Measurements from ENCODE around the gene PAPPA.

Gene PAPPA

DNA sequence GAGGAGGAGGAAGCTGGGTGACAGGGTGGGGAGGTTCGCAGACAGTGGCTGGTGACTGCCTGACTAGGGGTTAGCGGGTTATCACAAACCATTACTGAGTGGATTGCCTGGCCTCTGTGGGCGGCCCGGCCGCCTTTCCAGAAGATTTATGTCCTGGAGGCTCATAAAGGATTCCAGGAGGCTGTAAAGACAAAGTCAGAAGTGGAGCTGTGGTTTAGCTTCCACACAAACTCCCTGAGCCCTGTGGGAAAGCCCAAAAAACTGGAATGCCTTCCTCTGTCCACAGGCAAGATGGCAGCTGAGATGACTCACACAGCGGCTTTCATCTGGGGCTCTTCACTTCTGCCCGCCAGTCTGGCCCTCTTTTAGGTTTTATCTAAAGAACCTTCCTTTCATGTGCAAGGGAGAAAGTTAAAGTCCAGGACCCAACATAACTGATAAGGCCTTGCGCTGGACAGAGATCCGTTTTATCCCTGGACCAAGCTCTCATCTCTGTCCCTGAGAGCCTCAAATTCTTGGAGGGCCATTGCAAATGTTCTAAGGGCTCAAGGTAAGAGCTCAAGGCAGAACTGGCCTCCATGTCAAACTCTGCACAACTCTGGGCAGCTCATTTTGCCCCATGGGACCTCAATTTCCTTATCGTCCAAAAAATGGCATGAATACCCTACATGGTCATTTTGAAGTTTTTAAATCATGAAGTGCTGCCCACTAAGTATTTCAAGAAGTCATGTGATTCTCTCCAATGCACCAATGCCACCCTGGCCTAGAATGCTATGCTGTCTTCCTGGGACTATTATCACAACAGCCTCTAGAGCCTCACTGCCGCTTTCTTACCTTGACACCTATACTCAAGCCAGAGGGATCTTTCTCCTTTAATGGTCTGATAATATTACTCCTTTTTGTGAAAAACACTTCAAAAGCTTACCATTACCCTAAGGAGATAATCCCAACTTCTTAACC is 284.1 kb downstream of the PAPPA start:
- 0 out of 2 replicates have a peak, but pooled peaks have one; percentile 30 for TF ChIP-seq EGR2 (tag by site-specific recombination; IDR thresholded peaks at IDR 0.05; ENCODE audit: low read depth)
- no peak for TF ChIP-seq ZNF629 (tag by site-specific recombination; IDR thresholded peaks at IDR 0.05)
- ChIA-PET POLR2A (no interaction called here), CTCF (interaction anchor here (0.6 to 1.2 kb wide), 3 partner anchors 16 to 839 kb away, joined by 3 read pairs; no protein-coding TSS in a partner anchor)
- H3K27ac ChIP-seq (ENCODE audit: extremely low read depth, low read depth, low read length), result no peak overlapping the region
- H3K9me3 ChIP-seq (ENCODE audit: control insufficient read depth, insufficient read depth, low read depth, low read length), result no peaks in the 10 kb centered on the region
- no peaks in the 10 kb centered on the region for H3K4me1 ChIP-seq (ENCODE audit: control insufficient read depth, insufficient read depth, low read length)
- H3K4me3 ChIP-seq (ENCODE audit: low read depth, low read length), result no peak overlapping the region
- peaks cover 0 to 10% of the 10 kb centered on the region in 2 experiments; a peak in 1 of 3 replicates for H3K36me3 ChIP-seq (ENCODE audit: control insufficient read depth in 2 of 2, insufficient read depth in 1 of 2, low read length in 2 of 2)

DNA sequence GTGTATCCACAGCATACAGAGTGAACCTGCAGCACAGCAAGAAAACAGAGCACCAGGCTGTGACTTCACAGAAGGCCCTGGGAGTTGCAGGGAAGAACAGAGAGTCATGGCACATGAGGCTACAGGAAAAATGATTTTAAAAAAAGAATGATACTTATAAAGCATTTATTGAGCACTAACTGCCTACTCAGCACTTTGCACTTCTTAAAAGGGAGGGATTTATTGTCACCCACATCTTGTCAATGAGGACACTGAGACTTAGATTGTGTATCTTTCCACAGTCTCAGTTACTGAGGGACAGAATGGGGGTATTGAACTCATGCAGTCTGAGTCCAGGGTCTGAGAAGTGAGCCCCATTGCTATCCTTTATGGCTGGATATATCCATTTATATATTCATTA is 288.9 kb downstream of the PAPPA start:
- Histone ChIP-seq H3K4me1 (ENCODE audit: control insufficient read depth, insufficient read depth, low read length) (no peaks in the 10 kb centered on the region), H3K9me3 (ENCODE audit: control insufficient read depth, insufficient read depth, low read depth, low read length) (no peaks in the 10 kb centered on the region), H3K36me3 (ENCODE audit: control insufficient read depth in 2 of 2, insufficient read depth in 1 of 2, low read length in 2 of 2) (peaks cover 0 to 10% of the 10 kb centered on the region in 2 experiments; a peak in 1 of 3 replicates), H3K4me3 (ENCODE audit: low read depth, low read length) (no peak overlapping the region), H3K27ac (ENCODE audit: extremely low read depth, low read depth, low read length) (no peak overlapping the region)
- ChIA-PET POLR2A (no interaction called here), CTCF (no interaction called here)
- TF ChIP-seq ZNF37A (tag by site-specific recombination; IDR thresholded peaks at IDR 0.05) (no peak), ZNF223 (tag by site-specific recombination; IDR thresholded peaks at IDR 0.05) (no peak), ZNF677 (tag by site-specific recombination; IDR thresholded peaks at IDR 0.05) (no peak), KLF10 (tag by site-specific recombination; IDR thresholded peaks at IDR 0.05) (no peak), ZNF202 (tag by site-specific recombination; IDR thresholded peaks at IDR 0.05; ENCODE audit: borderline replicate concordance) (no peak), REPIN1 (tag by site-specific recombination; IDR thresholded peaks at IDR 0.05; ENCODE audit: low read depth) (no peak), HOXC10 (CRISPR knock-in tag; IDR thresholded peaks at IDR 0.05) (no peak), ZFP41 (tag by site-specific recombination; IDR thresholded peaks at IDR 0.05; ENCODE audit: borderline replicate concordance) (no peak), ZSCAN23 (tag by site-specific recombination; IDR thresholded peaks at IDR 0.05) (no peak), KLF16 (tag by site-specific recombination; IDR thresholded peaks at IDR 0.05) (no peak), ZSCAN30 (tag by site-specific recombination; IDR thresholded peaks at IDR 0.05) (no peak), ZNF239 (tag by site-specific recombination; IDR thresholded peaks at IDR 0.05) (no peak)
- TF ChIP-seq, protein P1, sequence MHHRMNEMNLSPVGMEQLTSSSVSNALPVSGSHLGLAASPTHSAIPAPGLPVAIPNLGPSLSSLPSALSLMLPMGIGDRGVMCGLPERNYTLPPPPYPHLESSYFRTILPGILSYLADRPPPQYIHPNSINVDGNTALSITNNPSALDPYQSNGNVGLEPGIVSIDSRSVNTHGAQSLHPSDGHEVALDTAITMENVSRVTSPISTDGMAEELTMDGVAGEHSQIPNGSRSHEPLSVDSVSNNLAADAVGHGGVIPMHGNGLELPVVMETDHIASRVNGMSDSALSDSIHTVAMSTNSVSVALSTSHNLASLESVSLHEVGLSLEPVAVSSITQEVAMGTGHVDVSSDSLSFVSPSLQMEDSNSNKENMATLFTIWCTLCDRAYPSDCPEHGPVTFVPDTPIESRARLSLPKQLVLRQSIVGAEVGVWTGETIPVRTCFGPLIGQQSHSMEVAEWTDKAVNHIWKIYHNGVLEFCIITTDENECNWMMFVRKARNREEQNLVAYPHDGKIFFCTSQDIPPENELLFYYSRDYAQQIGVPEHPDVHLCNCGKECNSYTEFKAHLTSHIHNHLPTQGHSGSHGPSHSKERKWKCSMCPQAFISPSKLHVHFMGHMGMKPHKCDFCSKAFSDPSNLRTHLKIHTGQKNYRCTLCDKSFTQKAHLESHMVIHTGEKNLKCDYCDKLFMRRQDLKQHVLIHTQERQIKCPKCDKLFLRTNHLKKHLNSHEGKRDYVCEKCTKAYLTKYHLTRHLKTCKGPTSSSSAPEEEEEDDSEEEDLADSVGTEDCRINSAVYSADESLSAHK (tag by site-specific recombination; IDR thresholded peaks at IDR 0.05), result no peak
- TF ChIP-seq, protein P2, sequence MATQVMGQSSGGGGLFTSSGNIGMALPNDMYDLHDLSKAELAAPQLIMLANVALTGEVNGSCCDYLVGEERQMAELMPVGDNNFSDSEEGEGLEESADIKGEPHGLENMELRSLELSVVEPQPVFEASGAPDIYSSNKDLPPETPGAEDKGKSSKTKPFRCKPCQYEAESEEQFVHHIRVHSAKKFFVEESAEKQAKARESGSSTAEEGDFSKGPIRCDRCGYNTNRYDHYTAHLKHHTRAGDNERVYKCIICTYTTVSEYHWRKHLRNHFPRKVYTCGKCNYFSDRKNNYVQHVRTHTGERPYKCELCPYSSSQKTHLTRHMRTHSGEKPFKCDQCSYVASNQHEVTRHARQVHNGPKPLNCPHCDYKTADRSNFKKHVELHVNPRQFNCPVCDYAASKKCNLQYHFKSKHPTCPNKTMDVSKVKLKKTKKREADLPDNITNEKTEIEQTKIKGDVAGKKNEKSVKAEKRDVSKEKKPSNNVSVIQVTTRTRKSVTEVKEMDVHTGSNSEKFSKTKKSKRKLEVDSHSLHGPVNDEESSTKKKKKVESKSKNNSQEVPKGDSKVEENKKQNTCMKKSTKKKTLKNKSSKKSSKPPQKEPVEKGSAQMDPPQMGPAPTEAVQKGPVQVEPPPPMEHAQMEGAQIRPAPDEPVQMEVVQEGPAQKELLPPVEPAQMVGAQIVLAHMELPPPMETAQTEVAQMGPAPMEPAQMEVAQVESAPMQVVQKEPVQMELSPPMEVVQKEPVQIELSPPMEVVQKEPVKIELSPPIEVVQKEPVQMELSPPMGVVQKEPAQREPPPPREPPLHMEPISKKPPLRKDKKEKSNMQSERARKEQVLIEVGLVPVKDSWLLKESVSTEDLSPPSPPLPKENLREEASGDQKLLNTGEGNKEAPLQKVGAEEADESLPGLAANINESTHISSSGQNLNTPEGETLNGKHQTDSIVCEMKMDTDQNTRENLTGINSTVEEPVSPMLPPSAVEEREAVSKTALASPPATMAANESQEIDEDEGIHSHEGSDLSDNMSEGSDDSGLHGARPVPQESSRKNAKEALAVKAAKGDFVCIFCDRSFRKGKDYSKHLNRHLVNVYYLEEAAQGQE (tag by site-specific recombination; IDR thresholded peaks at IDR 0.05), result no peak
- TF ChIP-seq, protein P3, sequence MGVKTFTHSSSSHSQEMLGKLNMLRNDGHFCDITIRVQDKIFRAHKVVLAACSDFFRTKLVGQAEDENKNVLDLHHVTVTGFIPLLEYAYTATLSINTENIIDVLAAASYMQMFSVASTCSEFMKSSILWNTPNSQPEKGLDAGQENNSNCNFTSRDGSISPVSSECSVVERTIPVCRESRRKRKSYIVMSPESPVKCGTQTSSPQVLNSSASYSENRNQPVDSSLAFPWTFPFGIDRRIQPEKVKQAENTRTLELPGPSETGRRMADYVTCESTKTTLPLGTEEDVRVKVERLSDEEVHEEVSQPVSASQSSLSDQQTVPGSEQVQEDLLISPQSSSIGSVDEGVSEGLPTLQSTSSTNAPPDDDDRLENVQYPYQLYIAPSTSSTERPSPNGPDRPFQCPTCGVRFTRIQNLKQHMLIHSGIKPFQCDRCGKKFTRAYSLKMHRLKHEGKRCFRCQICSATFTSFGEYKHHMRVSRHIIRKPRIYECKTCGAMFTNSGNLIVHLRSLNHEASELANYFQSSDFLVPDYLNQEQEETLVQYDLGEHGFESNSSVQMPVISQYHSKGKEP (tag by site-specific recombination; IDR thresholded peaks at IDR 0.05), result no peak
- TF ChIP-seq, protein P4, sequence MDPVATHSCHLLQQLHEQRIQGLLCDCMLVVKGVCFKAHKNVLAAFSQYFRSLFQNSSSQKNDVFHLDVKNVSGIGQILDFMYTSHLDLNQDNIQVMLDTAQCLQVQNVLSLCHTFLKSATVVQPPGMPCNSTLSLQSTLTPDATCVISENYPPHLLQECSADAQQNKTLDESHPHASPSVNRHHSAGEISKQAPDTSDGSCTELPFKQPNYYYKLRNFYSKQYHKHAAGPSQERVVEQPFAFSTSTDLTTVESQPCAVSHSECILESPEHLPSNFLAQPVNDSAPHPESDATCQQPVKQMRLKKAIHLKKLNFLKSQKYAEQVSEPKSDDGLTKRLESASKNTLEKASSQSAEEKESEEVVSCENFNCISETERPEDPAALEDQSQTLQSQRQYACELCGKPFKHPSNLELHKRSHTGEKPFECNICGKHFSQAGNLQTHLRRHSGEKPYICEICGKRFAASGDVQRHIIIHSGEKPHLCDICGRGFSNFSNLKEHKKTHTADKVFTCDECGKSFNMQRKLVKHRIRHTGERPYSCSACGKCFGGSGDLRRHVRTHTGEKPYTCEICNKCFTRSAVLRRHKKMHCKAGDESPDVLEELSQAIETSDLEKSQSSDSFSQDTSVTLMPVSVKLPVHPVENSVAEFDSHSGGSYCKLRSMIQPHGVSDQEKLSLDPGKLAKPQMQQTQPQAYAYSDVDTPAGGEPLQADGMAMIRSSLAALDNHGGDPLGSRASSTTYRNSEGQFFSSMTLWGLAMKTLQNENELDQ (tag by site-specific recombination; IDR thresholded peaks at IDR 0.05; ENCODE audit: low read depth), result no peak
- TF ChIP-seq, protein P5, sequence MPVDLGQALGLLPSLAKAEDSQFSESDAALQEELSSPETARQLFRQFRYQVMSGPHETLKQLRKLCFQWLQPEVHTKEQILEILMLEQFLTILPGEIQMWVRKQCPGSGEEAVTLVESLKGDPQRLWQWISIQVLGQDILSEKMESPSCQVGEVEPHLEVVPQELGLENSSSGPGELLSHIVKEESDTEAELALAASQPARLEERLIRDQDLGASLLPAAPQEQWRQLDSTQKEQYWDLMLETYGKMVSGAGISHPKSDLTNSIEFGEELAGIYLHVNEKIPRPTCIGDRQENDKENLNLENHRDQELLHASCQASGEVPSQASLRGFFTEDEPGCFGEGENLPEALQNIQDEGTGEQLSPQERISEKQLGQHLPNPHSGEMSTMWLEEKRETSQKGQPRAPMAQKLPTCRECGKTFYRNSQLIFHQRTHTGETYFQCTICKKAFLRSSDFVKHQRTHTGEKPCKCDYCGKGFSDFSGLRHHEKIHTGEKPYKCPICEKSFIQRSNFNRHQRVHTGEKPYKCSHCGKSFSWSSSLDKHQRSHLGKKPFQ (tag by site-specific recombination; IDR thresholded peaks at IDR 0.05), result no peak

Data from HEK293 (cell line).